ENCODE data around the gene MDP1. TPM values are rescaled to one million over a fixed set of nuclear protein-coding genes. Genes with fewer than 3 reads are reported as not detected.
"Not testable (repeated sequence)": the region's sequence is repeated elsewhere in the genome, so short reads cannot be mapped to it uniquely, and the experiment has no call there.

Gene MDP1
- total RNA-seq, 4 donors from 2014 or later: 7.4 to 17.5 (median 10.5) TPM

DNA sequence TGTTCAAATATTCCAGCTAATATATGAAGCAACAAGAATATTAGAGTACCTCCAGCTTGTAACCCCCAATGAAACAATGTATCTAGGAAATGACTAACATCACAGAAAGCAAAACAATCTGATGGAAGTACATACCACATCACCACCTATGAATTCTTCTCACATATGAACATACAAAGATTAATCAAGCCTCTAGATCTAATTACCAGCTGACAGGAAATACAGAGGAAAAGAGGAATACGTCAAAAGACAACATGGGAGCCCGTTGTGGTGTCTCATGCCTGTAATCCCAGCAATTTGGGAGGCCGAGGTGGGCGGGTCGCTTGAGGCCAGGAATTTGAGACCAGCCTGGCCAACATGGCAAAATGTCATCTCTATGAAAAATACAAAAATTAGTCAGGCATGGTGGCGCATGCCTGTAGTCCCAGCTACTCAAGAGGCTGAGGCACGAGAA, 8.8 kb upstream of the MDP1 start:
- DNase-seq: no peak

GRCh38 chr14:24222987-24223386, 7.1 kb upstream of the MDP1 start:
- not testable (repeated sequence) for DNase-seq, H3K4me3 ChIP-seq, H3K27ac ChIP-seq, H3K36me3 ChIP-seq, H3K27me3 ChIP-seq, H3K4me1 ChIP-seq, H3K9me3 ChIP-seq

More for the DNA sequence above, 8.8 kb upstream of the MDP1 start:
- Histone ChIP-seq H3K27me3 (no peaks in the 10 kb centered on the region), H3K27ac (no peak overlapping the region), H3K4me3 (no peak overlapping the region), H3K9me3 (no peaks in the 10 kb centered on the region), H3K36me3 (no peaks in the 10 kb centered on the region), H3K4me1 (no peaks in the 10 kb centered on the region)
- no peak for TF ChIP-seq POLR2A (IDR thresholded peaks at IDR 0.05)
- TF ChIP-seq, protein P1, sequence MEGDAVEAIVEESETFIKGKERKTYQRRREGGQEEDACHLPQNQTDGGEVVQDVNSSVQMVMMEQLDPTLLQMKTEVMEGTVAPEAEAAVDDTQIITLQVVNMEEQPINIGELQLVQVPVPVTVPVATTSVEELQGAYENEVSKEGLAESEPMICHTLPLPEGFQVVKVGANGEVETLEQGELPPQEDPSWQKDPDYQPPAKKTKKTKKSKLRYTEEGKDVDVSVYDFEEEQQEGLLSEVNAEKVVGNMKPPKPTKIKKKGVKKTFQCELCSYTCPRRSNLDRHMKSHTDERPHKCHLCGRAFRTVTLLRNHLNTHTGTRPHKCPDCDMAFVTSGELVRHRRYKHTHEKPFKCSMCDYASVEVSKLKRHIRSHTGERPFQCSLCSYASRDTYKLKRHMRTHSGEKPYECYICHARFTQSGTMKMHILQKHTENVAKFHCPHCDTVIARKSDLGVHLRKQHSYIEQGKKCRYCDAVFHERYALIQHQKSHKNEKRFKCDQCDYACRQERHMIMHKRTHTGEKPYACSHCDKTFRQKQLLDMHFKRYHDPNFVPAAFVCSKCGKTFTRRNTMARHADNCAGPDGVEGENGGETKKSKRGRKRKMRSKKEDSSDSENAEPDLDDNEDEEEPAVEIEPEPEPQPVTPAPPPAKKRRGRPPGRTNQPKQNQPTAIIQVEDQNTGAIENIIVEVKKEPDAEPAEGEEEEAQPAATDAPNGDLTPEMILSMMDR (IDR thresholded peaks at IDR 0.05): no peak

GRCh38 chr14:24219521-24219920, 3.7 kb upstream of the MDP1 start:
- no peaks in the 10 kb centered on the region for H3K27me3 ChIP-seq
- no peak overlapping the region for H3K27ac ChIP-seq
- H3K36me3 ChIP-seq: peaks cover 0 to 4% (median 0%) of the 10 kb centered on the region in 3 donors
- TF ChIP-seq, protein P1 (IDR thresholded peaks at IDR 0.05): no peak
- TF ChIP-seq POLR2A (IDR thresholded peaks at IDR 0.05): no peak
- H3K4me1 ChIP-seq: peaks cover 0 to 6% (median under 1%) of the 10 kb centered on the region in 4 donors
- no peak overlapping the region for H3K4me3 ChIP-seq
- no peak for DNase-seq
- H3K9me3 ChIP-seq: no peaks in the 10 kb centered on the region

- Histone ChIP-seq H3K4me1 (peaks cover 0 to 6% (median 3%) of the 10 kb centered on the region in 4 donors), H3K9me3 (no peaks in the 10 kb centered on the region), H3K36me3 (peaks cover 0 to 4% (median 0%) of the 10 kb centered on the region in 3 donors), H3K27ac (no peak overlapping the region), H3K4me3 (no peak overlapping the region), H3K27me3 (no peaks in the 10 kb centered on the region)
- no peak for DNase-seq
- TF ChIP-seq POLR2A (IDR thresholded peaks at IDR 0.05): no peak
- TF ChIP-seq, protein P1 (IDR thresholded peaks at IDR 0.05): no peak
These were observed 3.2 kb upstream of the MDP1 start for GRCh38 chr14:24219080-24219479.

DNA sequence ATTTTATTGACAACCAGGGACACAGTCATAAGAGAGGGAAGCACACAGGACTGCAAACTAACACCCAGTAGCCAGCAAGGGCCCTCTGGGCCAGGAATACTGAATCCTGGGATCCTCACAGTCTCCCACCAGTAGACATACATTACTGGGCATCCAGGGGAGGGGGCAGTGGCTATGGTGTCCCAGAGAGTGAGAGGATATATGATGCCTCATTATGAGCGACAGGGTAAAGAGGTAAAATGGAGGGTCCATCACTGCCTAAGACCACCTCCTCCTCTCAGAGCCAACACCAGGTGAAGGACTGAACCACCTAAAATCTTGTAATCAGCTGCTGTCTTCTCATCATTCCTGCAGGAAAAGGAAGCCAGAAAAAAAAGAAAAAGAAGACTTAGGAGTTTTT, 1.0 kb upstream of the MDP1 start:
- H3K27ac ChIP-seq, H3K4me3 ChIP-seq, DNase-seq, H3K9me3 ChIP-seq, H3K27me3 ChIP-seq, H3K36me3 ChIP-seq: not testable (repeated sequence)
- H3K4me1 ChIP-seq: peaks cover 0 to 20% (median 3%) of the 10 kb centered on the region in 4 donors

DNA sequence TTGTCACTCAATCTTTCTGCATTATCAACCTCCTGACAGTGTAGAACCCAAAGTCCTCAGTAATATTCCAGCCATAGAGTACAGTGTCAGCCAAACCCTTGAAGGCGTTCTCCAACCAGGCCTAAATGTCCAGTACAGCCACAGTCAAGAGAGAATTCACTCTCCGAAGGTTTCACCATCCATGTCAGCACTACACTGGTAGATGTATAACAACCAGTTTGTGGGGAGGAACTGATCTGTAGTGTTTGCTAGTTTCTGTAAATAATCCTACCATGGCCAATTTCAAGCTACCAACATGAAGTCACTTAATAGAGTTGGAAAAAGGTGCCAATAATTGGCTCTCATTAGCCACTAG, 456 bp upstream of the MDP1 start:
- TF ChIP-seq, protein P1 (IDR thresholded peaks at IDR 0.05): no peak
- TF ChIP-seq POLR2A (IDR thresholded peaks at IDR 0.05): no peak
- no peaks in the 10 kb centered on the region for H3K27me3 ChIP-seq
- H3K27ac ChIP-seq: peak overlapping the region; percentile 89 to 97 (median 94)
- no peaks in the 10 kb centered on the region for H3K9me3 ChIP-seq
- H3K36me3 ChIP-seq: peaks cover 0 to 7% (median 0%) of the 10 kb centered on the region in 3 donors
- H3K4me3 ChIP-seq: peak overlapping the region in 3 of 4 donors; percentile 62 to 90 (median 73)
- H3K4me1 ChIP-seq: peaks cover 0 to 22% (median 3%) of the 10 kb centered on the region in 4 donors
- DNase-seq: no peak
